ENCODE data around the gene FGF1.

The FGF1 gene

DNA sequence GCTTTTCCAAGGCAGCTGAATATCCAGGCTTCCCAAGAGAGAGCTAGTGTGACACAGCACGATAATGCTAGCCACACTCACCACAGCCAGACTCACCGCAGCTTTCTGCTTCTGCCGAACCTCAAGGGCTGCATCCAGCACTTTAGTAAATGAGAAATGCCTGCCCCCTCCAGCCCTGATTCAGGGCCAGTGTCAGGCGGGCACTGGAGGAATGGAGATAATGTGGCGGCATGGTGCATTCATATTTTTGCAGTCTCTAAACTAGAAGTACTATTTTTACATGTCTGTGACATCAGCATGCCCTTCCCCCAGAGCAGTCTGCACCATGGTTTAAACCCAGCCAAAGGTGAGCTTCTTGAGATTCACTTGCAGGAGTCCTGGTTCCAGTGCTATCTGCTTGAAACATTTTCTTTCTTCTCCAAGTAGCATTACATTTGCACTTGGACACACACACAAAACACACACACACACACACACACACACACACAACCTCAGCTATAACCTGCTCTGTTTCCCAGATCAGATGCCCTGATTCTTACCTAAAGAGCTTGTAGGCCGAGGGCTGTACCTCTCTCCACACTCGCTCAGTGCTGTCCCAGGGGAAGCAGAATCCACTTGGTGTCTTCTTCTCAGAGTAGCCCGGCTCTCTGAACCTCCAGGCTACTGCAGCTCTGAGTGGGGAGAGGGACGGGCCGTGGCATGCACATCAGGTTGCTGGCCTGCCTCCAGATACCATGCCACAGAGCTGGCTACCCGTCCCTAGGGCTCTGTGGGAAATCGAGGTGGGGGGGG lies at the start of gene FGF1:
FGF1 (minus strand) TSS at position 673 of the 792 bp plus-strand sequence. CDS start 71,963 bp downstream, outside the sequence.
- DNase-seq = no peak

DNA sequence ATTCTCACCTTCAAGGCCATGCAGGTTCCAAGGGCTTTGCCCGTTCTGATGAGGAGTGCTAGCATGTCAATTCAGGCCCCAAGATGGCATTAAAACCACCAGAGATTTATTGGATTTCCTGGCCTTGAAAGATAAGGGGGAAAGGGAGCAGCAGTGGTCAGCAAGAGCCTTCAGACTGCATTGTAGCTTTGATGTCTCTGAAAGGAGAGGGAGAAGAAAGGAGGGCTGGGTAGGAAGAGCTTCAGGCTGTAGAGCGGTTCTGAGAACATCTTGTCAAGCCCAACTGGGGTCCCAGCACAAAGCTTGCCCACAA lies 41.8 kb upstream of the FGF1 start:
- DNase-seq = no peak

DNA sequence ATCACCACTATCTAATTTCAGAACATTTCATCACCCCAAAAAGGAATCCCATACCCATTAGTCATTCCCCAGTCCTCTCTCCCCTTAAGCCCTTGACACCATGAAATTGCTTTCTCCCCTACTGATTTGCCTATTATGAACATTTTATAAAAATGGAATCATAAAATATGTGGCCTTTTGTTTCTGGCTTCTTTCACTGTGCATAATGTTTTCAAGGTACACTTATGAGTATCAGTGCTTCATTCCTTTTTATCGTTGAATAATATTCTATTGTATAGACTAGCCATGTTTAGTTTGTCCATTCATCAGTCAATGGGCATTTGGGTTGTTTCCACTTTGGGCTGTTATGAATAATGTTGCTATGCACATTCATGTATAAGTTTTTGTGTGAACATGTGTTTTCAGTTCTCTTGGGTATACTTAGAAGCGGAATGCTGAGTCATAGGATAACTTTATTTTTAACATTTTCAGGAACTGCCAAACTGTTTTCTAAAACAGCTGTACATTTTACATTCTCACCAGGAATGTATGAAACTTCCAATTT lies 40.4 kb upstream of the FGF1 start:
- DNase-seq = no peak

DNA sequence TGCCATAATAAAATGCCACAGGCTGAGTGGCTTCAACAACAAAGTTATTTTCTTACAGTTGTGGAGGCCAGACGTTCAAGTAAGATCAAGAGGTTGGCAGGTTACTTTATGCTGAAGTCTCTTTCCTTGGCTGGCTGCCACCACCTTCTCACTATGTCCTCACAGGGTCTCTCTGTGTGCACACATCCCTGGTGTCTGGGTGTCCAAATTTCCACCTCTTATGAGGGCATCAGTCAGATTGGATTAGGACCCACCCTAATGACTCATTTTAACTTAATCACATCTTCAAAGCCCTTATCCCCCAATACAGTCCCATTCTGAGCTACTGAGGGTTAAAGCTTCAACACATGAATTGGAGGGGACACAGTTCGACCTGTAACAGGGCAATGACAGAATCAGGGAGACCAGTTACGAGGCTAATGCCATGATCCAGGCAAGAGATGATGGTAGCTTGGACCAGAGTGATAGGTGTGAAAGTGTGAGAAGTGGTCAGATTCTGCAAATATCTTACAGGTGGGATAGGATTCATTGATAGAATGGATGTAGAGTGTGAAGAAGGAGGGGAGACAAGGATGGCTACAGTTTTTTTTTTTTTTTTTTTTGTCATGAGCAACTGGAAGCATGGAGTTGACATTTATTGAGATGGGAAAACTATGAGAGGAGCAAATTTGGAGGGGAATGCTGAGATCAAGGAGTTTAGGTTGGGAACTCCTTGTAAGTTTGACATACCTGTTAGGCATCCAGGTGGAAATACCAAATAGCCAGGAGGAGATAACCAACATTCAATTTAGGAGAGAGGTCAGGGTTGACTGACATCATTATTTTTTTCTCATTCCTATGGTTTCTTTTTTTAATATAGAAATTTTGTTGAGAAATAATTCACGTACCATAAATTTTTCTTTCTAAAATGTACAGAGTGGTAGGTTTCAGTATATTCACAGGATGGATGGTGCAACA lies 39.6 kb upstream of the FGF1 start:
- DNase-seq = no peak

DNA sequence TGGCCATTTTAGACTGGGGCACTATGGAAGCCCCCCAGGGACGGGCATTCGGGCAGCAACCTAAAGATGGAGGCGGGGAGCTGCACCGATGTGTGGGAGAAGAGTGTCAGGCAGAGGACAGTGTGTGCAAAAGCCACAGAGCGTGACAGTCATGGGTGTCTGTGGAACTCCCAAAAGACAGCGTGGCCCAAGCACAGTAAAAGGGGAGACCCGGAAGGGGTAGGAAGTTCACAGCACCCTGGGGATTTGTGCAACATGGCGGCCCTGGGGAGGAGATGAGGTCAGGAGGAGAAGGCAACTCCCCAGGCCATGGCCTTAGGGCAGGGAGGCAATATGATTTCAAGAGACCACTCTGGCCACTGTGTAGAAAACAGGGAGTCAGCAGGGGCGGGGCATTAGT lies 38.9 kb upstream of the FGF1 start:
- DNase-seq = no peak

DNA sequence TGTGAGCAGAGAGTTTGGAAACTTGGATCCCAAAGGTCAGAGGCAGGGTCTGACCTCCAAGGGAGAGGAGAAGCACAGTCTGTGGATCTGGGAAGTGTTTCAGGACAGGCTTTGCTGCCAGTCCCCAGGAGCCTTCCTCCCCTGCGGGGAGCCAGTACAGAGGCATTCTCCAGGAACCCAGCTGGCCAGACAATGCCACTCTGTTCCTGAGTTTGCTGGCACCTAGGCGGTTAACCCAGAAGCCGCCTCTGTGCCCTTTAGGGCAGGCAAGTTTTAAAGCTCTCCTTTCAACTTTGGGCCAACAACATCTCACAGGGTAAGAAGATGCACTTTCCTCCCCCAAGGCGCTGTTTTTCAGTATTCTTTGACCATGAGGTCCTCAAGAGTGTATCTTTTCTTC lies 37.0 kb upstream of the FGF1 start:
- no peak for DNase-seq

DNA sequence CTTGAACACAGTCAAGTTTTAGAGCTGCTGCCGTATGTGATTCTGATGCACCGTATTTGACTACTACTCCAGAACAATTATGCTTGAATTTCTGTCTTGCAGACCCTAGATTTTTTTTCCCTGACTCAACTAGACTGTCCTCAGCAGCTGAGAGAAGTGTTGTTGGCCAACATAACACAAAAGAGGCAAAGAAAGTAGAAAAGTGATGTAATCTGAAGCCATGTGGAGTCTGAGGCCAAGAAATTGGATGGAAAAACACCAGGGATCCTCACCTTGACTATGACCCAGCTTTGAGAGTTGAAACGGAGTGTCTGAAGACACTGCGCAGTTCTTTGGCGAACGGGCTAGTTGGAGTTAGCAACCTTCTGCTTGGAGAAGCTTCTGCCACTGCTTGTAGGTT lies 36.3 kb upstream of the FGF1 start:
- no peak for DNase-seq

DNA sequence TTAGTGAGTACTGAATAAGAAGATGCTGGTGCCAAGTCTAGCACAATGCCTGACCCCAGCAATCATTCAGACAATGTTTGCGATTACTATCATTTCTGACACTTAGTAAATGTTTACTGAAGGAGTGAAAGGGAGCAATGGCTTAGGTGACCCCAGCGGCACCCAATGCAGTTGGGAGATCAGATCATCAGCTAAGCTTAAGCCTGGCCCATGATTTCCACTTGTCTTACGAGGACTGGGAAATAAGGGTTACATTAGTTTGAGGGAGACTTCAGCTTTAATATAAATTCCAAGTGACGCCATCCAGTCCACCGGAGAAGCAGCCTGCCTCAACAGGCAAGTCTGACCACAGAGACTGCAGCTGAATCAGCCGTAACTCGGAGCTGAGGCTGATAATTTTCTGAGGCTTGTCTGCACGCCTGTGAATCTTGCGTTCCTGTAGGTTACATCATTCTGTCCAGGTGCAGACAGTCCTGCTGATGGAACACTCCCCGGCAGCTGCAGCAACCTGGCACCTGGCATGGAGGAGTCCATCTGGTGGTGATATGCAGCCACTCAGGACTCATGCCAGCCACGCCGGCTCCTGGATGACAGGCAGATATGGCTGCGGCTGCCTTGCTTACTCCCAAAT lies 34.9 kb upstream of the FGF1 start:
- DNase-seq = no peak

DNA sequence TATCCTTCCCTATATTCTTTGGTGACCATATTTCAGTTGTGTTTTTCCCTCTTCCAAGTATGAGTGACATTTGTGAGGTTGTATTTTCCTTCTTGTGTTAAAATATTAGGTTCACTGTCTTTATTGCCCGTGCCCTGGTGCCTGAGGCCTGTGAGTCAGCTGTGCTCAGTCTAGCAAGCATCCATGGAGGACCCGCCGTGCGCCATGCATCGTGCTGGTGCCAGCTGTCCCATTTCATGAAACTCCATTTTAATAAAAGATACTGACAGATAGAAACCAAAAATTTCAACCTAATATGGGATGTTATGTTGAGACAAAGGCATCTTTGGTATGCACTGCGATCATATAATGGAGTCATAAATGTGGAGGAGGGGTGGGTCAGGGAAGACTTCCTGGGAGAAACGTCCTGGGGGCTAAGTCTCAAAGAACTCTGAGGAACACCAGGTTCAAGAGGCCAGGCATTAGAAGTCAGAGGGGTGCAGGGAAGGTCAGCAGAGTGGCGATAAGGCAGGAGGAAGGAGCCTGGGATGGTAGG lies 34.0 kb upstream of the FGF1 start:
- no peak for DNase-seq

DNA sequence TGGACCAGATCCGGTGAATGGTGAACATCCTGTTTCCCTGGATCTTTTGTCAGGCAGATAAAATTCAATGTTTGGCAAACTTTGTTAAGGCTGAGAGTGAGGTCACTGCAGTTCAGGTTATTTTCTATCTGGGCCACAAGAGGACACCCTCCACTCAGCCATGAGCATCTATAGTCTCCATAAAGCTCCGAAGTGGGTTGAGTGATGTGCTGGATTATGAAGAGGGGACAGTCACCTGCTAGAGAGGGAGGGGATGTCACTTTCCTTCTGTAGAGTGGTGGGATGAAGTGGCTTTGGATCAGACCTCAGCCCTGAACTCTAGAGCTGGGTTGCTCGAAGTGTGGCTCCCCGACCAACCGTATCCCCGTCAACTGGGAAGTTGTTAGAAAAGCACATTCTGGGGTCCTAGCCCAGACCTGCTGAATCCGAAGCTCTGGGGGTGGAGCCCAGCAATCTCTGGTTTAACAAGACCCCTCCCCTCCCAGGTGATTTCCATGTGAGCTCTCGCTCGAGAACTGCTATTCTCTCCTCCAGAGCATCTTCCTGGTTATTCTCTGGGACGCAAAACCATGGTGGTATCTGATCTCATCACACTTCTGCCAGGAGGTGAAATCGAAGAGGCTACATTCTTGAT lies 31.8 kb upstream of the FGF1 start:
- DNase-seq = peak; percentile 6

DNA sequence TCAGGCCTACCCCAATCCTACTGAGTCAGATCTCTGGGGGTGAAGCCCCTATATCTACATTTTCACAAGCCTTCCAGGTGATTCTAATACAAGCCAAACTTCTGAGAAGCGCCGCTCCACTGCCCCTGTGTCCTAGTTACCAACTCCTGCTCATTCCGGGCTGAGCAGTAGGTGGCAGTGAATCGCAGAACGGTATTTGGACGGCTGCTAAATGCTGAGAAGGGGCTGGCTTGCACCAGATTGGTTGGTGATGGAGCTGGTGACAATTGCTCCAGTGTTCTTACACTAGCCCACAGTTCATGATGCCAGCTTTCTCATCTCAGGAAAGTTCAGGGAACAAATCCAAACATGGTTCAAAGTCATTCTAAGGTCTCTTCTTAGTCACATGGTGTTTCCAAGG lies 31.1 kb upstream of the FGF1 start:
- peak; percentile 47 for DNase-seq

DNA sequence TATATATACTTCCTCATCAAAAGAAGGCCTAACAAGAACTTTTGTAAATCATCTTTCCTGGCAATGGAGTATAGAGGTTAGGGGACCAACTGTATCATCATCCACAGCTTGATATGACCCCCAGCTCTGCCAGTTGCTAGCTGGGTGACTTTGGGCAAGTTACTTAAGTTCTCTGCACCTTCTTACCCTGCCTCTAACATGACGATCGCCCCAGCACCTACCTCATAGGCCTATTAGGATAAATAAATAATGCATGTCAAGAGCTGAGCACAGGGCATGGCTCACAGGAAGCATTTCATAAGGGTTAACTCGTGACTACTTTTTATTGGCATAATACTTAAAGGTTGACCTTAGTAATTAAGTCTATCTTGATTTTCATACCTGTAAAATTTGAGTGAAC lies 29.4 kb upstream of the FGF1 start:
- no peak for DNase-seq

DNA sequence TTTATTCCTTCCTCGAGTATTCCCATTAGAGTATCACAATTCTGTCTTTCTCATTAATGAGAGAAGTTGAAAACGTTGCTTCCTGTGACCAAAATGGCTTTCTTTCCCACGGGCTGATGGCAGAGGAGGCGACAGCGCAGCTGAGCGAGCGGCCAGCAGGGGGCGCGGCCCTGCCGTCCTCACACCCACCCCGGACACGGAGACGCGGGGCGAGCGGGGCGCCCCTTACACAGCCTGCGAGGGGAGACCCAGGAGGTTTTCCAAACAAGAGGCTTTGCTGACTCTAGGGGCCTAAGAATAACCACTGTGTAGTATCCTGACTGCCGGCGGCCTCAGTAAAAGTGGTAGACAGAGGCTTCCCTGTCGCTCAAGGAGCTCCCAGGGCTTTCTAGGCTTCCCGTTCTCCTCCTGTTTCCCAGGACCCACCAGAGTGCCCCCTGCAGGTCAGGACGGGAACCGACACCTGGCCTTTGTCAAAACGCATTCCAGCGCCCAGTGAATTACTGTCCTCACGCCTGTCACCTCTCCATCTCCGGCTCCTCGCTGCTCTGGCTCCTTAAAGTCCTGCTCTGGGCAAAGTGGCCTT lies 27.3 kb upstream of the FGF1 start:
- peak; percentile 80 for DNase-seq

DNA sequence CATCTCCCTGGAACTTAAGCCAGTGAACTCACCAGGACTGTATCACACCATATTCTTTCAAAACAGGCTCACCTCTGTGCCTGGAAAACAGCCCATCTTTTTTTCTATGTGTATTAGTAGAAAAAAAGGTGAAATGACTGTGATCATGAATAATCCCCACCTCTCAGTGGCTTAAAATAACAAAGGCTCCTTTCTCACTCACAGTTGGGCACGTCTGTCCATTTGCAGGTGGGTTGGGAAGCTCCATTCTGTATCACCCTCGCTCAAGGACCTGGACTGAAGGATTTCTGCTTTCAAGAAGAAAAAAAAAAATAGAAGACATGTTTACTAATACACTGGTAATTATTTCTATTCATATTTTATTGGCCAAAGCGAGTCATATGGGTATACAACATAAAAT lies 17.3 kb upstream of the FGF1 start:
- no peak for DNase-seq

DNA sequence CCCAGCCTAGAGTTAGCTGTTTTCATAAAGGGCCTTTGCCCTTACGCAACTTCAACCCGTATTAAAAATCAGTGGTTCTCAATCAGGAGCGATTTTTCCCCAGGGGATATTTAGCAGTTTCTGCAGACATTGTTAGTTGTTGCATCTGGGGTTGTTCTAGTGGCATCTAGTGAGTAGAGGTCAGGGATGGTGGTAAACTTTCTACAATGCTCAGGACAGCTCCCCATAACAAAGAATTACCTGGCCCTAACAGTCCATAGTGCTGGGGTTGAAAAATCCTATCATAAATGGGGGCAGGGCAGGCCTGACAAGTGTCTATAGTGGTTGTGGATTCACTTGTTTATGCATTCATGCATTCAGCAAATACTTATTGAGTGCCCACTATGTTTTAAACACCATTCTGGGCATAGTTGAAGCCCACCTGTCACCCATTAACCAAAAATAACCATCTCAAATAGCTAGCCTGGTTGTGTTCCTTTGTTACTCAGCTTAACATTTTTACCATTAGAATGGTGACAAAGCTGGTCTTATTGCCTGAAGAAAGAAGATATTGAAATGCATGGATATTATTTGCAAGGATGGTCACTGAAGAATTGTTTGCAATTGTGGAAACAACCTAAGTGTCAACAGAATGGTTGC lies 15.9 kb upstream of the FGF1 start:
- no peak for DNase-seq

DNA sequence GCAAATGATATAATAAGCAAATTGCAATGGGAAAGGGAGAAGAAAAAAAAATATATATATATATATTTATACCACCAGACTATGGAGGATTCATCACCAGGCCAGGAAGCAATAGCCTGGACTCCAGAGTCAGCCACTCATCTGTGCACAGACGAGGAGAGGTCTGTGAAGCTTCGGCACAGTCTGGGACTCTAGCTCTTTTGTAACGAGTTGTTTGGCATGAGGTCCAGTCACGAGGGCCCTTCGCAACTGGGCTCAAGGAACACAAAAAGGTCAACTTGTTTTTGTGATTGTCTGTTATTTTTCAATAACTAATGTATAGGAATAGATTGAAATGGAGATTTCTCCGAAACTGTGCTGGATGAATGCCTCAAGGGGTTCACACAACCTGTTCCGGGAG lies 14.7 kb upstream of the FGF1 start:
- no peak for DNase-seq

DNA sequence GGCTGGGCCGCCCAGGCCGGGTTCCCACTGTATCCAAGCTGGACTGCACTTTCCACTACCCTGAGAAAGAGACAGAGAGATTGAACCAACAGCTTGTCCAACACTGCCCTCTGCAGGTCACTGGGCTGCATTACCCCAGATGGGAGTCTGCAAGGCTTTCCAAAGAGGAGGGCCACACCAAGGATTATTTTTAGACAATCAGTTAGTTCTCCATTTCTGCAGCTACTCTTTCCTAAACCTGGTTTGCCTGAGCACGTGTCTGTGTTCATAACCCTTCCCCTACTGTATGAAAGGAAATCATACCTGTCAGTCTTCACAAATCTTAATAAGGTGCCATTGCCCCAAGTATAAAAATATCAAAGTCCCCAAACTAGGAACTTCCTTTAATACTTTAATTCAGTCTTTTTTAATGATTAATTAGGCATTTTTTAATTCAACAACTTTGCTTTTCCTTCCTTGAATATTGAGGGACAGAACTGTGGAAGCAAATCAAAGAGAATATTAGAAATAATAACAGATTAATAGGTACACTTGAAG lies 13.4 kb upstream of the FGF1 start:
- peak; percentile 69 for DNase-seq

DNA sequence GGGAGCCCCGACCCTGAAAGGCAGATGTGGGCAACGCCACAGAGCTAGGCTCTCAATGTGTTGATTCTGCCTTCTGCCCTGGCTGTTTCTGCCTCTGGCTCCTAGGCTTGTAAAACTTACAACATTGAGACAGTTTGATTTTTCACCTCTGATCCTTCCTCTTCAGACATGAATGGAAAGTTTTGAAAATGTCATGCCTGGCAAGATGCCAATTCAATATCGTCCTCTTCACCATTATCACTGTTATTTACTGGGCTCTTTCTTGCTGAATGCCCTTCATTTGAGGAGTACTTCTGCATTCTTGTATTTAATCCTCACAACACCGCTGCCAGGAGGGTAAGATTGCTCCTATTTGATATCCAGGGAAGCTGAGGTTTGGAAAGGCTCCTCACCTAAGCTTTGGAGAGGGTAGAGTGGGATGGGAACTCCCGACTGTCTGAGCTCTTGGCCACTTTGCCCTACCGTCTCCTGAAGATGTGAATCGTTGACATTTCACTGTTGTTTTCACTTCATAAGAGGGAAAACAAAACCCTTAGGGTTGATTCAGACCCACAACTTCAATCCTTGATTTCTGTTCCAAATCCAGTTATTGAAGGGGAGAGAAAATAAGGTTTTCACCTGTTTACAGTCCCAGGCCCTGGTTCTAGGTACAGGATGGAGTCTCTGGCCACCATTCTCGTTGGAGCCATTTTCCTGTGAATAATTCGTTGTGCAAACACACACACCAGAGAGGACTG lies 12.7 kb upstream of the FGF1 start:
- DNase-seq = no peak

DNA sequence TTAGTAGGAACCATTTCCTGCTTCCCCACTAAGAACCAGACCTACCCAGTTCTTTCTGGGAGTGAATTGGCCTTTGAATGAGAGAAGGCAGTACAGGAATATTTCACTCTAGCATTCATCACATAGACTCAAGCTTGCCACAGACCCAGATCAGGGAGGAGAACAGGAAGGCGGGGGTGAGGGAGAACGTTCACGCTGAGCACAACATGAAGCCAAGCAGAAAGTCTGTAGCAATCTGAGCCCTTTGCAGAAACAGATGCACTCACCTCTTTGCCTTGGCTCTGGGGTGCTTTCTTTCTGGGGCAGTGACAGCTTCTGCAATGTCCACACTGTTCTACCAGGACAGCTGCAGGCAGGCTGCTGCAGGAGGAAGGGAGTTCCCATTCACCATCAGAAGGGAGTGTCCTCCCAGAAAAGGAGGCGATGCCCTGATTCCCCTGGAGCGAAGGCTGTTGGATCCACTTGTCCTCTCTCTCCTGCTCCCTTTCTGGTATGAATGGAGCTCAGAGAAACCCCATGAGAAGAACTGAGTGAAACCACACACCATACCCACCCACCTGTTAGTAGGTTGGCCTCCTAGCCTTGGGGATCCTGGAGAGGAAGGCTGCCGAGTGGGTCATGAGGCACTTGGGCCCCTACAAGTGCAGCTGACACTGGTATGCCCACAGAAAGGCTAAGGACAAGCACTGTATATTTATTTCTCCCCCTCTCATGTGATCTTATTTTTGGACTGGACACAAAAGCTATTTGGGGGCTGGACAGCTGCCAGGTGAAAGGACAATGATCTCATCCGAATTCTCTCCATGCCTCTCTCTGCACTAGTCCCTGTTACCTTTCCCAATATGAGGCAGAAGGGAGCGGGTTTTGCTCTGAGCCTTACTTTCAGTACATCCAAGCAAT lies 11.7 kb upstream of the FGF1 start:
- no peak for DNase-seq

DNA sequence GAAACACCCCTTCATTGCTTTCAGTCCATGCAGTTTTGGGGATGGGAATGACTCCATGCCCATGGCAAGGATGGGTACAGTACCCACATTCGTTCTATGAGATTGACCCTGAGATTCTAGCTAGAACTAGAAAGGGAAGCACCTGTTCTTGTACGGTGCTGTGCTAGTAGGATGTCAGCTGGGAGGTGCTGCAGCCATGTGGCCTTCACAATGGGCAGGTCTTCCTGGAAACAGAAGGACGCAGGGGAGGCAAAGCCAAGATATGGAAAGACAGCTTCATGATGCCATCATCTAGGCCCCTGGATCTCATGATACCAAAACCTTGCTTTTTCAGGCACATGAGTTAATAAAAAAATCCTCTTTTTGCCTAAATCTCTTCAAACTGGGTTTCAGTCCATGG lies 10.5 kb upstream of the FGF1 start:
- no peak for DNase-seq

Measured in NCI-H1694 treated with DMSO at 0.1 percent for 48 hours (cell line).